H1 (cell line): ENCODE measurements around the gene SHROOM2. TPM values are rescaled to one million over a fixed set of nuclear protein-coding genes. Genes with fewer than 3 reads are reported as not detected.

Experiments
- SIX5 ChIP-seq: IDR thresholded peaks from 2 replicates; pipeline ENCODE4 v1.6.1; 2011; ENCODE audit warnings: mild to moderate bottlenecking, low read depth, low read length
- polyA plus RNA-seq, 7 experiments: library from polyadenylated mRNA; depleted of rRNA in 3 of 7; stranded (reverse) in 5 of 7; unstranded in 2 of 7; fragments of >200 nt in 5 of 7; fragments of 200-250 nt in 2 of 7; gene quantifications; 1 replicate in 5 of 7; 2 replicates in 1 of 7; 4 replicates in 1 of 7; pipeline versions ENCODE4 v1.2.1 to v1.2.3, GENCODE V29; 2011 to 2013; ENCODE audit warnings: missing spikeins in 2 of 7, mixed read lengths in 2 of 7
- total RNA-seq: library from RNA; stranded (reverse); fragmentation: NEBNext Ultra II Directional; extraction: Animal tissue kit (Norgen Biotek cat#: 25700); gene quantifications from 2 replicates; pipeline ENCODE4 v1.2.1, GENCODE V29; 2021

SHROOM2 gene
- total and polyA plus RNA-seq, 2 of the 8 experiments (the other 6 are each of a cell fraction or from before 2014, with no cell fraction given), result 3.4 to 14.2 TPM

- TF ChIP-seq SIX5, result no peak
Measured at GRCh38 chrX:9749146-9749692, 37.0 kb upstream of the SHROOM2 start (continued).
